KMS-11 (cell line): ENCODE measurements around the gene RXFP3.

Experiments
- H2AFZ ChIP-seq: fragments of 200-600 bp; sonication (generic); 2 replicates; pipeline ENCODE4 v1.6.1; 2016; ENCODE audit warnings: antibody characterized with exemption, mixed run types, low read depth
- H3K27ac ChIP-seq: fragments of 200-600 bp; sonication (generic); 2 replicates; pipeline ENCODE4 v1.6.1; 2016; ENCODE audit warnings: mild to moderate bottlenecking, mixed run types
- H3K27me3 ChIP-seq: fragments of 200-600 bp; sonication (generic); 2 replicates; pipeline ENCODE4 v1.6.1; 2017; ENCODE audit warnings: mild to moderate bottlenecking, low read depth, mixed run types, moderate library complexity; ENCODE audit not compliant: insufficient read depth
- H3K36me3 ChIP-seq: fragments of 200-600 bp; sonication (generic); 2 replicates; pipeline ENCODE4 v1.6.1; 2017; ENCODE audit warnings: mild to moderate bottlenecking, mixed run types; ENCODE audit not compliant: insufficient read depth
- H3K4me1 ChIP-seq: fragments of 200-600 bp; sonication (generic); 2 replicates; pipeline ENCODE4 v1.6.1; 2016; ENCODE audit warnings: mild to moderate bottlenecking, low read depth, mixed run types; ENCODE audit not compliant: poor library complexity, severe bottlenecking
- H3K4me2 ChIP-seq: fragments of 200-600 bp; sonication (generic); 2 replicates; pipeline ENCODE4 v1.7.0; 2016; ENCODE audit warnings: mild to moderate bottlenecking, mixed run types
- H3K4me3 ChIP-seq: fragments of 200-600 bp; sonication (generic); IDR thresholded peaks from 2 replicates; pipeline ENCODE4 v1.6.1; 2017; ENCODE audit warnings: low read depth, low read length, mixed read lengths; ENCODE audit not compliant: insufficient read depth
- H3K79me2 ChIP-seq: fragments of 200-600 bp; sonication (generic); 2 replicates; pipeline ENCODE4 v1.6.1; 2016; ENCODE audit warnings: low read depth, mixed run types; ENCODE audit not compliant: insufficient read depth
- H3K9ac ChIP-seq: fragments of 200-600 bp; sonication (generic); 2 replicates; pipeline ENCODE4 v1.6.1; 2016; ENCODE audit warnings: mild to moderate bottlenecking, mixed run types
- H4K20me1 ChIP-seq: fragments of 200-600 bp; sonication (generic); 2 replicates; pipeline ENCODE4 v1.6.1; 2016; ENCODE audit warnings: mild to moderate bottlenecking, mixed run types; ENCODE audit not compliant: insufficient read depth
- TF ChIP-seq, protein P1 (sequence below): fragments of 200-600 bp; sonication (generic); conservative IDR thresholded peaks from 2 replicates; pipeline ENCODE4 v1.6.1; 2017; ENCODE audit warnings: low read depth, mild to moderate bottlenecking, antibody characterized with exemption, low read length, moderate library complexity, mixed read lengths

Gene RXFP3

GRCh38 chr5:33929925-33930690 lies 6.1 kb upstream of the RXFP3 start:
- Histone ChIP-seq H3K79me2 (no peaks in the 10 kb centered on the region), H3K27ac (no peak overlapping the region), H3K4me1 (no peaks in the 10 kb centered on the region), H3K9ac (no peak overlapping the region), H3K27me3 (no peaks in the 10 kb centered on the region), H3K36me3 (no peaks in the 10 kb centered on the region), H4K20me1 (no peaks in the 10 kb centered on the region), H3K4me2 (no peak overlapping the region), H3K4me3 (no peak overlapping the region), H2AFZ (no peak overlapping the region)
- TF ChIP-seq, protein P1, sequence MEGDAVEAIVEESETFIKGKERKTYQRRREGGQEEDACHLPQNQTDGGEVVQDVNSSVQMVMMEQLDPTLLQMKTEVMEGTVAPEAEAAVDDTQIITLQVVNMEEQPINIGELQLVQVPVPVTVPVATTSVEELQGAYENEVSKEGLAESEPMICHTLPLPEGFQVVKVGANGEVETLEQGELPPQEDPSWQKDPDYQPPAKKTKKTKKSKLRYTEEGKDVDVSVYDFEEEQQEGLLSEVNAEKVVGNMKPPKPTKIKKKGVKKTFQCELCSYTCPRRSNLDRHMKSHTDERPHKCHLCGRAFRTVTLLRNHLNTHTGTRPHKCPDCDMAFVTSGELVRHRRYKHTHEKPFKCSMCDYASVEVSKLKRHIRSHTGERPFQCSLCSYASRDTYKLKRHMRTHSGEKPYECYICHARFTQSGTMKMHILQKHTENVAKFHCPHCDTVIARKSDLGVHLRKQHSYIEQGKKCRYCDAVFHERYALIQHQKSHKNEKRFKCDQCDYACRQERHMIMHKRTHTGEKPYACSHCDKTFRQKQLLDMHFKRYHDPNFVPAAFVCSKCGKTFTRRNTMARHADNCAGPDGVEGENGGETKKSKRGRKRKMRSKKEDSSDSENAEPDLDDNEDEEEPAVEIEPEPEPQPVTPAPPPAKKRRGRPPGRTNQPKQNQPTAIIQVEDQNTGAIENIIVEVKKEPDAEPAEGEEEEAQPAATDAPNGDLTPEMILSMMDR: no peak

- Histone ChIP-seq H3K4me2 (no peak overlapping the region), H3K27ac (no peak overlapping the region), H3K27me3 (no peaks in the 10 kb centered on the region), H4K20me1 (no peaks in the 10 kb centered on the region), H3K79me2 (no peaks in the 10 kb centered on the region), H2AFZ (no peak overlapping the region), H3K4me1 (no peaks in the 10 kb centered on the region), H3K4me3 (no peak overlapping the region), H3K36me3 (no peaks in the 10 kb centered on the region), H3K9ac (no peak overlapping the region)
- TF ChIP-seq, protein P1: no peak
Measured at GRCh38 chr5:33931136-33931535, 5.0 kb upstream of the RXFP3 start.

- no peaks in the 10 kb centered on the region for H4K20me1 ChIP-seq
- no peaks in the 10 kb centered on the region for H3K36me3 ChIP-seq
- no peaks in the 10 kb centered on the region for H3K27me3 ChIP-seq
- no peak overlapping the region for H3K9ac ChIP-seq
- H3K79me2 ChIP-seq: no peaks in the 10 kb centered on the region
- H3K27ac ChIP-seq: no peak overlapping the region
- no peak overlapping the region for H3K4me2 ChIP-seq
- TF ChIP-seq, protein P1: no peak
- no peaks in the 10 kb centered on the region for H3K4me1 ChIP-seq
- no peak overlapping the region for H2AFZ ChIP-seq
- no peak overlapping the region for H3K4me3 ChIP-seq
Measured at GRCh38 chr5:33933723-33934169, 2.4 kb upstream of the RXFP3 start.

DNA sequence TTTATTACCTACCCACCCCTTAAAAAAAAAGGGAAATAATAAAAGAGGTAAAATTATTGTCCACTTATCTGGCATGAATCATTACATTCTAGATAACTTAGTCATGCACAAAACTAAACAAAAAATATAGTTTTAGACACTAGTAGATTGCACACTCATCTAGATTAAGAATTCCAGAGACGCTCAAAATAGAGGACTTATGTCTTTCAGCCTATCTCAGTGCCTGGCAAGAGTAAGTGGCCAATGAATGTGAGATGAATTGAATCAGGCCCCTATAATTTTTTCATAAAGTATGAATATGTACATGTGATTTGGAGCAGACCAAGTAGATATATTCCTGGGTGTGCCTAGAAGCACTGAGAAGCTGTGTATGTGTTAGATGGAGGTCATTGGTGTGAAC lies 2.0 kb upstream of the RXFP3 start:
- Histone ChIP-seq H3K4me2 (no peak overlapping the region), H3K4me1 (no peaks in the 10 kb centered on the region), H2AFZ (no peak overlapping the region), H3K9ac (no peak overlapping the region), H3K27me3 (no peaks in the 10 kb centered on the region), H4K20me1 (no peaks in the 10 kb centered on the region), H3K36me3 (no peaks in the 10 kb centered on the region), H3K4me3 (no peak overlapping the region), H3K79me2 (no peaks in the 10 kb centered on the region), H3K27ac (no peak overlapping the region)
- TF ChIP-seq, protein P1: no peak
